Smooth muscle cell (in vitro differentiated cells): Measurements from ENCODE around the gene CACNA2D3. TPM values are rescaled to one million over a fixed set of nuclear protein-coding genes. Genes with fewer than 3 reads are reported as not detected.
"Not testable (repeated sequence)": the region's sequence is repeated elsewhere in the genome, so short reads cannot be mapped to it uniquely, and the experiment has no call there.

ENCODE experiments used
- DNase-seq: peaks from one replicate; lab custom pipeline; 2025; ENCODE audit not compliant: unreplicated experiment; lab: John Stamatoyannopoulos, UW
- H2AFZ ChIP-seq: fragments of 200-600 bp; sonication (generic); 2 replicates; pipeline ENCODE4 v1.6.0; 2016; ENCODE audit warnings: antibody characterized with exemption, low read depth, mild to moderate bottlenecking
- H3F3A ChIP-seq: fragments of 200-600 bp; sonication (generic); 2 replicates; pipeline ENCODE4 v1.6.0; 2017; ENCODE audit warnings: antibody characterized with exemption, low read depth
- H3K27ac ChIP-seq: fragments of 200-600 bp; sonication (generic); 2 replicates; pipeline ENCODE4 v1.5.1; 2016; ENCODE audit warnings: low read depth, mild to moderate bottlenecking
- H3K27me3 ChIP-seq: fragments of 200-600 bp; sonication (generic); 2 replicates; pipeline ENCODE4 v1.6.1; 2016; ENCODE audit warnings: low read depth, mild to moderate bottlenecking
- H3K36me3 ChIP-seq: fragments of 200-600 bp; sonication (generic); 2 replicates; pipeline ENCODE4 v1.5.1; 2016; ENCODE audit warnings: low read depth
- H3K4me1 ChIP-seq: fragments of 200-600 bp; sonication (generic); 2 replicates; pipeline ENCODE4 v1.5.1; 2016; ENCODE audit warnings: low read depth
- H3K4me2 ChIP-seq: fragments of 200-600 bp; sonication (generic); 2 replicates; pipeline ENCODE4 v1.6.0; 2016; ENCODE audit warnings: mild to moderate bottlenecking
- H3K4me3 ChIP-seq: fragments of 200-600 bp; sonication (generic); 2 replicates; pipeline ENCODE4 v1.5.1; 2016; ENCODE audit warnings: mild to moderate bottlenecking
- H3K79me2 ChIP-seq: fragments of 200-600 bp; sonication (generic); 2 replicates; pipeline ENCODE4 v1.6.0; 2016; ENCODE audit warnings: low read depth, mild to moderate bottlenecking
- H3K9ac ChIP-seq: fragments of 200-600 bp; sonication (generic); 2 replicates; pipeline ENCODE4 v1.6.0; 2016; ENCODE audit warnings: low read depth
- H3K9me3 ChIP-seq: fragments of 200-600 bp; sonication (generic); replicated peaks from 2 replicates; pipeline ENCODE4 v1.5.1; 2016; ENCODE audit warnings: low read depth
- H4K20me1 ChIP-seq: fragments of 200-600 bp; sonication (generic); 2 replicates; pipeline ENCODE4 v1.6.0; 2016; ENCODE audit warnings: low read depth
- CTCF ChIP-seq: fragments of 200-600 bp; sonication (generic); IDR thresholded peaks from 2 replicates; pipeline ENCODE4 v1.5.1; 2017; ENCODE audit warnings: borderline replicate concordance, mild to moderate bottlenecking, antibody characterized with exemption; ENCODE audit not compliant: insufficient read depth, poor library complexity, severe bottlenecking
- WGBS: methylation state at CpG from one replicate; pipeline ENCODE4 v1.1.7; 2016; ENCODE audit warnings: low lambda C conversion rate; 5-methylcytosine and 5-hydroxymethylcytosine counted together
- polyA plus RNA-seq: library from polyadenylated mRNA; unstranded; fragments of >200 nt; fragmentation: Nextera tagmentation; extraction: Ambion mirVana; gene quantifications from 2 replicates; pipeline ENCODE4 v1.2.1, GENCODE V29; 2016
- total RNA-seq: library from RNA; depleted of rRNA; stranded (reverse); fragments of >200 nt; gene quantifications from 2 replicates; pipeline ENCODE4 v1.2.3, GENCODE V29; 2014

The CACNA2D3 gene
- total and polyA plus RNA-seq, 2 experiments from 2014 or later, result 0.15 to 0.90 TPM

DNA sequence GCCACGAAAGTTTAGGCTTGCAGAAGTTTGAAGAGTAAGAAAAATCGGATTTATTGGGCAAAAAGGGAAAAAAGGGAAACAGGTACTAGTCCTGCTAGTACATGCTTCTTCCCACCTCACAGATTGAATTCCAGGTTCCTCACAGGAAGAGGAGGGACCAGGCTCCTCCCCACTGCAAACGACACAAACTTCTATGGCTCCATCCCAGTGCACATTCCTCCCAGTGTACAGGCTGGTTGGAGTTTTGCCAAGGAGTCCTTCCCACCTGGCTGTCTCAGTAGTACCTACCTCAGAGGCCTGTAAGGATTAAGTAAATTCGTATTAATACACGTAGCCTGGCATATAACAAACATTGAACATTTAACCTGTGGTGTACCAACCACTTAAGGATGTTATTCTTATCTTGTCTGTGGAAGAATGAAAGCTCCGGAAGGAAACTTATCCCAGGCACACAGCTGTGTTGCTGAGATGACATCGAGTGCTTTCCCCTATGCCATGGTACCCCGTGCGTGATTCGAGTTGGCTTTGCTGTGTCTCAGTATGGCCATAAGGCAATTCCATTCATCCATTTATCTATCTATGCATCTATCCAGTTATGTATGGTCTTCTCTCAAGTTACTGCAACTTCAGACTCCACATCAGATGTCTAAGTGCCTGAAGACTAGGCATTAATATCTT is 511.2 kb downstream of the CACNA2D3 start:
- Histone ChIP-seq H3K79me2 (no peaks in the 10 kb centered on the region), H3K4me3 (no peak overlapping the region), H3K4me2 (no peak overlapping the region), H2AFZ (no peak overlapping the region), H3K9ac (no peak overlapping the region), H4K20me1 (no peaks in the 10 kb centered on the region), H3F3A (no peaks in the 10 kb centered on the region), H3K36me3 (no peaks in the 10 kb centered on the region), H3K4me1 (no peaks in the 10 kb centered on the region), H3K27ac (no peak overlapping the region), H3K9me3 (no peaks in the 10 kb centered on the region), H3K27me3 (peaks cover 19% of the 10 kb centered on the region)
- TF ChIP-seq CTCF, result no peak
- no peak for DNase-seq
- 84% methylated on average over 10 of the region's 10 CpGs for WGBS

DNA sequence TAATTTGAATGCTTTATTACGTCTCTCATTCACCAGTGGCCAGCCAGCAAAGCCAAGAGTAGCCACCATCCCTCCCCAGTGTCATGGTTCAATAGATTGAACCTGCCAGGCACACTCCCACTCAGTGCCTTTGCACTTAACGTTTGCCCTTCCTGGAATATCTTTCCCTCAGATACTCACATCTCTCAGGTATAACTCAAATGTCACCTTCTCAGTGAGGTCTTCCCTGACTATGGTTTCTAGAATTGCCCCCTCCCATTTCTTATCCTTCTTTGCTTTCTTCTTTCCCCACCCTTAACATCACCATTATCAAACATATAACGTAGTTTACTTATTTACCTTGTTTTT is 511.7 kb downstream of the CACNA2D3 start:
- DNase-seq, result no peak
- Histone ChIP-seq H2AFZ (no peak overlapping the region), H3K4me1 (no peaks in the 10 kb centered on the region), H3K27me3 (peaks cover 24% of the 10 kb centered on the region), H4K20me1 (no peaks in the 10 kb centered on the region), H3K4me2 (no peak overlapping the region), H3K9me3 (no peaks in the 10 kb centered on the region), H3K27ac (no peak overlapping the region), H3K4me3 (no peak overlapping the region), H3F3A (no peaks in the 10 kb centered on the region), H3K9ac (no peak overlapping the region), H3K36me3 (no peaks in the 10 kb centered on the region), H3K79me2 (no peaks in the 10 kb centered on the region)
- TF ChIP-seq CTCF, result no peak
- 78% methylated on average over 3 of the region's 3 CpGs for WGBS

GRCh38 chr3:54639790-54640372 is 517.5 kb downstream of the CACNA2D3 start:
- H3K79me2 ChIP-seq, H3K4me3 ChIP-seq, H2AFZ ChIP-seq, H4K20me1 ChIP-seq, H3K9ac ChIP-seq, H3K27ac ChIP-seq, DNase-seq, H3K36me3 ChIP-seq, H3K4me2 ChIP-seq, H3F3A ChIP-seq, H3K9me3 ChIP-seq: not testable (repeated sequence)
- H3K27me3 ChIP-seq, result peaks cover 43% of the 10 kb centered on the region
- 23% methylated on average over 12 of the region's 12 CpGs for WGBS
- peaks cover 21% of the 10 kb centered on the region for H3K4me1 ChIP-seq

GRCh38 chr3:54641226-54642014 is 519.1 kb downstream of the CACNA2D3 start:
- no peak overlapping the region for H3K4me3 ChIP-seq

More at GRCh38 chr3:54641226-54642014, 519.1 kb downstream of the CACNA2D3 start:
- WGBS, result 53% methylated on average over 2 of the region's 2 CpGs
- DNase-seq, result no peak
- Histone ChIP-seq H3K79me2 (no peaks in the 10 kb centered on the region), H3K9me3 (no peaks in the 10 kb centered on the region), H2AFZ (no peak overlapping the region), H3K9ac (no peak overlapping the region), H3K36me3 (no peaks in the 10 kb centered on the region), H3K27ac (no peak overlapping the region), H4K20me1 (no peaks in the 10 kb centered on the region), H3K4me1 (peaks cover 21% of the 10 kb centered on the region), H3K27me3 (peaks cover 43% of the 10 kb centered on the region), H3F3A (no peaks in the 10 kb centered on the region), H3K4me2 (no peak overlapping the region)
- TF ChIP-seq CTCF, result no peak
